Sigmoid colon (tissue), 4 donors: ENCODE results near the gene SCTR.

ENCODE experiments used
- EP300 ChIP-seq, 4 donors: sonication (generic); formaldehyde crosslinking; IDR thresholded peaks; one replicate each; pipeline ENCODE4 v1.6.1; 2017; ENCODE audit warnings: antibody characterized with exemption in 4 of 4
- TF ChIP-seq, protein P1 (sequence below), 4 experiments: fragments of 450-650 bp in 3 of 4; fragments of 200-600 bp in 1 of 4; IDR thresholded peaks; one replicate each; pipeline ENCODE4 v1.5.1; 2016 to 2019; ENCODE audit warnings: antibody characterized with exemption in 4 of 4, mild to moderate bottlenecking in 3 of 4, moderate library complexity in 2 of 4

DNA sequence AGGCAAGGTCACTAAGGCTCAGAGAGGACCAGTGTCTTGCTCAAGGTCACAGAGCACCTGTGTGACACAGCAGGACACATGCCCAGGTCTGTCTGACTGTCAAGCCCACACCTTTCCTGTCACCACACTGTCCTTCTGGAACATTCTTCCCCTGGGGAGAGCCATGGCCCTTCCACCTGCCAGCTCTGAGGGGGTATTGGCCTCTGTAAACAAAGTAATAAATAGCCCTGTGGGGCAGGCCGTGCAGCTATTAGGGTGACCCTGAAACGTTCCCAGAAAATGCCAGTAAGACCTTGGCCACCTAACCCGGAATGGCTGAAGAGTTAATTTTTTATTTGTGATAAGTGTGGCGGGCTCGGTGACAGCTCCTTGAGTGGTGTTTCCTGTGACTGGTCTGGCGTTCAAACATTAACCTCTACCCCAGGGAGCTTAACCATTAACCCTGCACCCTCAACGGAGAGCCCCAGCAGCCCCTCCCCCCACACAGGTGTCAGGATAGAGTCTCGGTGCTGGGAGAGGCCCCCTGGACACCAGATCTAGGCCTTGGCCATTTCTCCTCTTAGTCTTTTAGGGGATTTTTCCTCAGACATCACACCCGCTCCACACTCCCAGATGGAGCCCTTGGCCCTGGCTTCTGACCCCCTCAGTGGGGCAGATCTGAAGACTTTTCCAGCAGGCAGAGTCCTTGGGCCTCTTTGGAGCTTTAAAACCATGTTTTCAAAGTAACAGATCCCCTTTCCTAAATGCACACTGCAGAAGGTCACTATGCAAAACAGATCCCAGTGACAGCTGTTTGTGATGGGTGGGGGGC is 36.6 kb downstream of the SCTR start:
- TF ChIP-seq, protein P1, sequence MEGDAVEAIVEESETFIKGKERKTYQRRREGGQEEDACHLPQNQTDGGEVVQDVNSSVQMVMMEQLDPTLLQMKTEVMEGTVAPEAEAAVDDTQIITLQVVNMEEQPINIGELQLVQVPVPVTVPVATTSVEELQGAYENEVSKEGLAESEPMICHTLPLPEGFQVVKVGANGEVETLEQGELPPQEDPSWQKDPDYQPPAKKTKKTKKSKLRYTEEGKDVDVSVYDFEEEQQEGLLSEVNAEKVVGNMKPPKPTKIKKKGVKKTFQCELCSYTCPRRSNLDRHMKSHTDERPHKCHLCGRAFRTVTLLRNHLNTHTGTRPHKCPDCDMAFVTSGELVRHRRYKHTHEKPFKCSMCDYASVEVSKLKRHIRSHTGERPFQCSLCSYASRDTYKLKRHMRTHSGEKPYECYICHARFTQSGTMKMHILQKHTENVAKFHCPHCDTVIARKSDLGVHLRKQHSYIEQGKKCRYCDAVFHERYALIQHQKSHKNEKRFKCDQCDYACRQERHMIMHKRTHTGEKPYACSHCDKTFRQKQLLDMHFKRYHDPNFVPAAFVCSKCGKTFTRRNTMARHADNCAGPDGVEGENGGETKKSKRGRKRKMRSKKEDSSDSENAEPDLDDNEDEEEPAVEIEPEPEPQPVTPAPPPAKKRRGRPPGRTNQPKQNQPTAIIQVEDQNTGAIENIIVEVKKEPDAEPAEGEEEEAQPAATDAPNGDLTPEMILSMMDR (IDR thresholded peaks at IDR 0.05) = no peak
- no peak for TF ChIP-seq EP300 (IDR thresholded peaks at IDR 0.05)
